IMR-90 (cell line): ENCODE results near the gene CPXM1. TPM values are rescaled to one million over a fixed set of nuclear protein-coding genes. Genes with fewer than 3 reads are reported as not detected.

ENCODE experiments used
- ATAC-seq: fragments of 200-7000 bp; cut with Tn5 transposase; 2 replicates; pipeline ENCODE4 v1.9.1; 2020; ENCODE audit warnings: low read depth, mild to moderate bottlenecking, moderate library complexity
- BruUV-seq: library from RNA; stranded (reverse); fragments of 400-500 nt; replicated peaks from 2 replicates; lab custom pipeline; 2021; lab: Mats Ljungman, UMichigan
- CTCF ChIA-PET: fragments of 300-600 bp; formaldehyde crosslinking; extraction: SDS; loops from one replicate; lab custom pipeline; 2021; ENCODE audit warnings: antibody characterized with exemption; lab: Yijun Ruan, JAX
- POLR2A ChIA-PET: fragments of 300-600 bp; sonication (Branson Sonifier 250); formaldehyde crosslinking; loops from one replicate; lab custom pipeline; 2022; ENCODE audit warnings: antibody characterized with exemption; ENCODE audit not compliant: unreplicated experiment; lab: Charles Lee
- DNase-seq: peaks from one replicate; pipeline ENCODE4 v3.0.0; 2013
- H2AFZ ChIP-seq: replicated peaks from 2 replicates; pipeline ENCODE3; 2013; ENCODE audit warnings: low read length, mild to moderate bottlenecking; ENCODE audit not compliant: poor library complexity
- H2AK5ac ChIP-seq: 2 replicates; pipeline ENCODE4 v1.6.1; 2013; ENCODE audit warnings: low read depth, low read length, inconsistent platforms
- H2AK9ac ChIP-seq: replicated peaks from 2 replicates; pipeline ENCODE3; 2013; ENCODE audit warnings: mild to moderate bottlenecking, low read depth, low read length, moderate library complexity; ENCODE audit not compliant: poor library complexity
- H2BK120ac ChIP-seq: 2 replicates; pipeline ENCODE4 v1.6.1; 2013; ENCODE audit warnings: low read depth, low read length, inconsistent platforms
- H2BK15ac ChIP-seq: 3 replicates; pipeline ENCODE4 v1.6.1; 2013; ENCODE audit warnings: low read depth, low read length, inconsistent platforms
- H2BK20ac ChIP-seq: 2 replicates; pipeline ENCODE4 v1.6.1; 2013; ENCODE audit warnings: low read depth, mild to moderate bottlenecking, inconsistent platforms, low read length, moderate library complexity
- H2BK5ac ChIP-seq: 2 replicates; pipeline ENCODE4 v1.6.1; 2013; ENCODE audit warnings: mild to moderate bottlenecking, low read depth, low read length, inconsistent platforms; ENCODE audit not compliant: poor library complexity, severe bottlenecking
- H3K14ac ChIP-seq: replicated peaks from 2 replicates; pipeline ENCODE4 v1.6.1; 2013; ENCODE audit warnings: low read depth, low read length, inconsistent platforms
- H3K18ac ChIP-seq: 2 replicates; pipeline ENCODE4 v1.6.1; 2013; ENCODE audit warnings: low read depth, low read length, control low read depth
- H3K23ac ChIP-seq: 2 replicates; pipeline ENCODE4 v1.6.1; 2013; ENCODE audit warnings: low read depth, low read length, inconsistent platforms
- H3K27ac ChIP-seq: 2 replicates; pipeline ENCODE4 v1.5.1; 2013; ENCODE audit warnings: mild to moderate bottlenecking, control low read depth, low read length; ENCODE audit not compliant: insufficient read depth
- H3K27me3 ChIP-seq: 2 replicates; pipeline ENCODE4 v1.6.1; 2013; ENCODE audit warnings: low read length; ENCODE audit not compliant: control insufficient read depth, insufficient read depth
- H3K36me3 ChIP-seq: 2 replicates; pipeline ENCODE4 v1.6.1; 2013; ENCODE audit warnings: low read length, mixed read lengths; ENCODE audit not compliant: control insufficient read depth, insufficient read depth
- H3K4ac ChIP-seq: 2 replicates; pipeline ENCODE4 v1.6.1; 2013; ENCODE audit warnings: low read depth, low read length, inconsistent platforms
- H3K4me1 ChIP-seq: 2 replicates; pipeline ENCODE4 v1.6.1; 2013; ENCODE audit warnings: low read length, mixed read lengths; ENCODE audit not compliant: control insufficient read depth, insufficient read depth
- H3K4me2 ChIP-seq: 2 replicates; pipeline ENCODE4 v1.6.1; 2013; ENCODE audit warnings: low read depth, mild to moderate bottlenecking, control low read depth, low read length, moderate library complexity
- H3K4me3 ChIP-seq: 2 replicates; pipeline ENCODE4 v1.5.1; 2013; ENCODE audit warnings: low read depth, mild to moderate bottlenecking, control low read depth, low read length, moderate library complexity; ENCODE audit not compliant: insufficient read depth
- H3K56ac ChIP-seq: 2 replicates; pipeline ENCODE4 v1.6.1; 2013; ENCODE audit warnings: low read length, inconsistent platforms; ENCODE audit not compliant: insufficient read depth; ENCODE audit errors: extremely low read depth
- H3K79me1 ChIP-seq, 2 experiments: 2 replicates each; pipeline ENCODE4 v1.6.1; 2013; ENCODE audit warnings: low read length in 2 of 2, inconsistent platforms in 1 of 2, low read depth in 1 of 2
- H3K9ac ChIP-seq: 2 replicates; pipeline ENCODE4 v1.6.1; 2013; ENCODE audit warnings: low read depth, low read length, control low read depth
- H3K9me1 ChIP-seq: 2 replicates; pipeline ENCODE4 v1.6.1; 2013; ENCODE audit warnings: low read length, inconsistent platforms; ENCODE audit not compliant: insufficient read depth
- H3K9me3 ChIP-seq: 2 replicates; pipeline ENCODE4 v1.6.1; 2013; ENCODE audit warnings: low read length; ENCODE audit not compliant: control insufficient read depth, insufficient read depth
- H4K20me1 ChIP-seq: 2 replicates; pipeline ENCODE4 v1.6.1; 2013; ENCODE audit warnings: low read length, inconsistent platforms; ENCODE audit not compliant: insufficient read depth
- H4K5ac ChIP-seq: 2 replicates; pipeline ENCODE4 v1.6.1; 2013; ENCODE audit warnings: mild to moderate bottlenecking, low read depth, low read length, control low read depth
- H4K8ac ChIP-seq, 2 experiments: 2 replicates each; pipeline ENCODE4 v1.6.1; 2013; ENCODE audit warnings: low read depth in 2 of 2, low read length in 2 of 2, control low read depth in 1 of 2, inconsistent platforms in 1 of 2
- H4K91ac ChIP-seq: 2 replicates; pipeline ENCODE4 v1.6.1; 2013; ENCODE audit warnings: low read depth, low read length, inconsistent platforms; ENCODE audit not compliant: insufficient read depth
- BHLHE40 ChIP-seq: fragments of 150-350 bp; IDR thresholded peaks from 2 replicates; pipeline ENCODE4 v1.6.1; 2016; ENCODE audit warnings: mild to moderate bottlenecking, low read depth, low read length
- CEBPB ChIP-seq: IDR thresholded peaks from 2 replicates; pipeline ENCODE4 v1.6.1; 2012; ENCODE audit warnings: low read depth, low read length, improper control_type of control experiment
- FOS ChIP-seq: fragments of 150-350 bp; IDR thresholded peaks from 2 replicates; pipeline ENCODE4 v1.6.1; 2016; ENCODE audit warnings: low read depth, low read length
- MAZ ChIP-seq: IDR thresholded peaks from 2 replicates; pipeline ENCODE4 v1.6.1; 2012; ENCODE audit warnings: low read depth, mild to moderate bottlenecking, low read length, improper control_type of control experiment, moderate library complexity, borderline replicate concordance
- MXI1 ChIP-seq: IDR thresholded peaks from 2 replicates; pipeline ENCODE4 v1.6.1; 2012; ENCODE audit warnings: low read depth, mild to moderate bottlenecking, low read length, moderate library complexity, borderline replicate concordance
- RAD21 ChIP-seq: IDR thresholded peaks from 2 replicates; pipeline ENCODE4 v1.6.1; 2012; ENCODE audit warnings: low read length, improper control_type of control experiment
- RCOR1 ChIP-seq: IDR thresholded peaks from 2 replicates; pipeline ENCODE4 v1.6.1; 2012; ENCODE audit warnings: mild to moderate bottlenecking, low read length, improper control_type of control experiment; ENCODE audit not compliant: insufficient replicate concordance
- RFX5 ChIP-seq: IDR thresholded peaks from 2 replicates; pipeline ENCODE4 v1.8.0; 2012; ENCODE audit warnings: low read depth, mild to moderate bottlenecking, low read length, moderate library complexity
- SMC3 ChIP-seq: fragments of 150-350 bp; IDR thresholded peaks from 2 replicates; pipeline ENCODE4 v1.6.1; 2016; ENCODE audit warnings: low read depth, mild to moderate bottlenecking, antibody characterized with exemption, low read length, moderate library complexity
- WGBS, 2 experiments: methylation state at CpG; one replicate each; pipeline versions ENCODE4 v1.1.5 to v1.1.7; 2013; ENCODE audit warnings: missing lambda C conversion rate in 2 of 2; ENCODE audit not compliant: insufficient read length in 1 of 2; ENCODE audit errors: extremely low coverage in 2 of 2; 5-methylcytosine and 5-hydroxymethylcytosine counted together
- dilution Hi-C: fragments of 300-500 bp; cut with HindIII; formaldehyde crosslinking; loops from one replicate; pipeline ENCODE4 v1.14.3; 2018; ENCODE audit warnings: low sequenced_read_pairs; ENCODE audit not compliant: unreplicated experiment
- in situ Hi-C: fragments of 300-500 bp; cut with MboI; formaldehyde crosslinking; loops from 3 replicates; pipeline ENCODE4 v1.14.3; 2019; ENCODE audit warnings: low sequenced_read_pairs, inconsistent platforms, mixed read lengths
- intact Hi-C: fragments of 100-400 bp; cut with micrococcal nuclease; formaldehyde crosslinking; loops from 2 replicates; pipeline ENCODE4 v1.10.0; 2022
- polyA plus RNA-seq, 3 experiments: library from polyadenylated mRNA; depleted of rRNA; stranded (reverse); fragments of >200 nt; gene quantifications; 2 replicates each; pipeline ENCODE4 v1.2.3, GENCODE V29; 2012; ENCODE audit warnings: low replicate concordance in 1 of 3
- total RNA-seq: library from RNA; depleted of rRNA; stranded (reverse); fragments of >200 nt; gene quantifications from 2 replicates; pipeline ENCODE4 v1.2.3, GENCODE V29; 2012
- TF ChIP-seq, protein P1 (sequence below): fragments of 150-350 bp; IDR thresholded peaks from 2 replicates; pipeline ENCODE4 v1.6.1; 2016; ENCODE audit warnings: low read depth, mild to moderate bottlenecking, low read length, moderate library complexity, borderline replicate concordance
- TF ChIP-seq, protein P2 (sequence below): fragments of 150-350 bp; IDR thresholded peaks from 2 replicates; pipeline ENCODE4 v1.6.1; 2017; ENCODE audit warnings: mild to moderate bottlenecking, antibody characterized with exemption, low read length, low read depth

Gene CPXM1
- total and polyA plus RNA-seq, 2 of the 4 experiments (the other 2 are of a cell fraction) = 1.1 to 4.6 TPM

DNA sequence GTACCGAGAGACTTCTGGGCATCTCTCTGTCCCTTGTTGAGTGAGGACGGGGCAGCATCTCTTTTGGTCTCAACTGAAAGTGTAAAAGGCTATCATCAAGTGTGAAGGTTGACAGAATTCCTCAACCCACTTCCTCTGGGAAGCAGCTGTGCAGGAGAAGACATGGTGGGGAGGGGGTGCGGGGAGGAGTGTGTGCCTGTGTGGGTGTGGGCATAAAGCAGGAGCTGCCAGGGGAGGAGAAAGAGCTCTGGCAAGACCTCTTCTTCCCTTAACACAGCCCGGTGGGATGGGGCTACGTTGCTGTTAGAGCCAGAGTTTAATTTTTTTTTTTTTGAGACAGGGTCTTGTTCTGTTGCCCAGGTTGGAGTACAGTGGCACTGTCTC lies 31.8 kb downstream of the CPXM1 start:
- no peak overlapping the region for H3K18ac ChIP-seq
- H3K56ac ChIP-seq = no peak overlapping the region
- H2BK20ac ChIP-seq = no peak overlapping the region
- no peak overlapping the region for H3K9ac ChIP-seq
- no peak for DNase-seq
- no peak overlapping the region for H2BK120ac ChIP-seq
- BruUV-seq = no TSS peak
- no peak overlapping the region for H4K8ac ChIP-seq
- no peak overlapping the region for H2AFZ ChIP-seq
- no peaks in the 10 kb centered on the region for H3K9me1 ChIP-seq
- H2AK9ac ChIP-seq = no peak overlapping the region
- H3K23ac ChIP-seq = no peak overlapping the region
- no peak overlapping the region for H2AK5ac ChIP-seq
- H3K4ac ChIP-seq = no peak overlapping the region
- no peak for ATAC-seq
- no peak overlapping the region for H3K4me2 ChIP-seq
- H2BK5ac ChIP-seq = no peak overlapping the region
- no peak overlapping the region for H2BK15ac ChIP-seq
- CTCF ChIA-PET = no interaction called here
- no CpG with 5 or more reads among the region's 5 CpGs for WGBS, 2 experiments
- no peak overlapping the region for H3K27ac ChIP-seq
- no peaks in the 10 kb centered on the region for H4K20me1 ChIP-seq
- no peaks in the 10 kb centered on the region for H3K79me1 ChIP-seq
- H3K4me3 ChIP-seq = no peak overlapping the region
- H3K9me3 ChIP-seq = no peaks in the 10 kb centered on the region
- POLR2A ChIA-PET = no interaction called here
- peaks cover 3% of the 10 kb centered on the region; the same call in 1 of the 2 replicates for H3K4me1 ChIP-seq
- dilution Hi-C loops (no loop called here), intact Hi-C loops (loop anchor here (2.0 kb wide), 1 partner anchor 18 kb away; no protein-coding TSS in a partner anchor), in situ Hi-C loops (no loop called here)
- peaks cover 21% of the 10 kb centered on the region for H3K27me3 ChIP-seq
- no peak for TF ChIP-seq RAD21
- TF ChIP-seq, protein P1, sequence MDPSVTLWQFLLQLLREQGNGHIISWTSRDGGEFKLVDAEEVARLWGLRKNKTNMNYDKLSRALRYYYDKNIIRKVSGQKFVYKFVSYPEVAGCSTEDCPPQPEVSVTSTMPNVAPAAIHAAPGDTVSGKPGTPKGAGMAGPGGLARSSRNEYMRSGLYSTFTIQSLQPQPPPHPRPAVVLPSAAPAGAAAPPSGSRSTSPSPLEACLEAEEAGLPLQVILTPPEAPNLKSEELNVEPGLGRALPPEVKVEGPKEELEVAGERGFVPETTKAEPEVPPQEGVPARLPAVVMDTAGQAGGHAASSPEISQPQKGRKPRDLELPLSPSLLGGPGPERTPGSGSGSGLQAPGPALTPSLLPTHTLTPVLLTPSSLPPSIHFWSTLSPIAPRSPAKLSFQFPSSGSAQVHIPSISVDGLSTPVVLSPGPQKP = no peak
- TF ChIP-seq BHLHE40 = no peak
- no peak for TF ChIP-seq SMC3
- no peak for TF ChIP-seq CEBPB
- no peak for TF ChIP-seq MXI1
- TF ChIP-seq FOS = no peak
- no peak for TF ChIP-seq RFX5
- TF ChIP-seq, protein P2, sequence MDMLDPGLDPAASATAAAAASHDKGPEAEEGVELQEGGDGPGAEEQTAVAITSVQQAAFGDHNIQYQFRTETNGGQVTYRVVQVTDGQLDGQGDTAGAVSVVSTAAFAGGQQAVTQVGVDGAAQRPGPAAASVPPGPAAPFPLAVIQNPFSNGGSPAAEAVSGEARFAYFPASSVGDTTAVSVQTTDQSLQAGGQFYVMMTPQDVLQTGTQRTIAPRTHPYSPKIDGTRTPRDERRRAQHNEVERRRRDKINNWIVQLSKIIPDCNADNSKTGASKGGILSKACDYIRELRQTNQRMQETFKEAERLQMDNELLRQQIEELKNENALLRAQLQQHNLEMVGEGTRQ = no peak
- TF ChIP-seq MAZ = no peak
- TF ChIP-seq RCOR1 = no peak
- H3K36me3 ChIP-seq = no peaks in the 10 kb centered on the region
- H4K5ac ChIP-seq = no peak overlapping the region
- H3K14ac ChIP-seq = no peak overlapping the region
- H4K91ac ChIP-seq = no peak overlapping the region
